ENCODE results near the gene NAPB. TPM values are rescaled to one million over a fixed set of nuclear protein-coding genes. Genes with fewer than 3 reads are reported as not detected.

NAPB gene
- total and polyA plus RNA-seq, 10 of the 15 experiments (the other 5 are each of a cell fraction or from before 2014, with no cell fraction given) = 2.1 to 15.9 (median 7.2) TPM

GRCh38 chr20:23327617-23328333 lies 93.5 kb downstream of the NAPB start (continued):
- no peak for TF ChIP-seq FOXM1 (IDR thresholded peaks at IDR 0.05; ENCODE audit: low read depth, low read length)

DNA sequence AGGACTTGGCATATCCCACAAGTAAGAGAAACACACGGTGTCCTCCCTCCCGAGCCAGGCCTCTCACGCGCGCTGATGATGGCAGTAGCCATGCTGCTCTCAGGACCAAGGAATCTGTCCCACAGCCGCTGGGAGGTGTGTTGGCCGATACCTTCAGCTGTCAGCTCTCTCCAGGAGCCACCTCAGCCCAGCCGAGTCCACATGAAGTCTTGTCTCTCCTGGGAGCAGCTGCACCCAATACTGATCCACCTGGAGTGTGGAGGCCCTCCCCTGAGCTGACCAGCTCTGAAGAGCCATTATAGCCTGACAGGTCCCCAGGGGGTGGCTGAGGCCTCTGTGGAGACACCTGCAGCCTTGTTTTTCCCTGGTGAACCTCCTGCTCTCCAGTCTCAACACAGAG lies 94.5 kb downstream of the NAPB start:
- POLR2A ChIA-PET = no interaction called here
- no TSS peak for BruUV-seq (replicated peaks)
- Histone ChIP-seq H3K4me1 (ENCODE audit: control insufficient read depth, insufficient read depth, low read length) (peaks cover 2% of the 10 kb centered on the region), H3K27ac (ENCODE audit: control insufficient read depth, insufficient read depth) (no peak overlapping the region), H3K27me3 (replicated peaks in 1 of 2; ENCODE audit: control insufficient read depth in 2 of 2, insufficient read depth in 2 of 2, low read length in 1 of 2) (no peaks in the 10 kb centered on the region), H3K9ac (ENCODE audit: control insufficient read depth, insufficient read depth, low read length) (no peak overlapping the region), H3K36me3 (ENCODE audit: control insufficient read depth in 2 of 2, insufficient read depth in 2 of 2, low read length in 1 of 2) (no peaks in the 10 kb centered on the region), H3K9me3 (replicated peaks; ENCODE audit: control insufficient read depth, insufficient read depth, low read length) (no peaks in the 10 kb centered on the region; the same call in 2 of the 3 replicates), H3K4me2 (ENCODE audit: control insufficient read depth, insufficient read depth) (no peak overlapping the region), H4K20me1 (ENCODE audit: control insufficient read depth, insufficient read depth) (no peaks in the 10 kb centered on the region), H2AFZ (ENCODE audit: control insufficient read depth, low read depth, low read length) (no peak overlapping the region), H3K79me2 (ENCODE audit: control insufficient read depth, insufficient read depth, low read length) (no peaks in the 10 kb centered on the region), H3K4me3 (no peak overlapping the region)
- SMC1A ChIA-PET (ENCODE audit: uncharacterized antibody, unreplicated experiment) = interaction anchor here (0.6 kb wide), 1 partner anchor 811 kb away, joined by 3 read pairs; no protein-coding TSS in a partner anchor
- no peak for FAIRE-seq
- RAD21 ChIA-PET (ENCODE audit: unreplicated experiment) = no interaction called here
- CTCF ChIA-PET = no interaction called here
- ATAC-seq = no peak
- intact Hi-C loops (cut with micrococcal nuclease; ENCODE audit: unreplicated experiment) = no loop called here
- DNase-seq (ENCODE audit: low read depth, low spot score) = no peak
- 72% methylated on average over 8 of the region's 8 CpGs for WGBS (ENCODE audit: insufficient coverage, insufficient replicate concordance, low lambda C conversion rate, missing lambda C conversion rate)
- in situ Hi-C loops (cut with MboI) = no loop called here
- TF ChIP-seq FOS (IDR thresholded peaks at IDR 0.05; ENCODE audit: borderline replicate concordance, extremely low read depth, insufficient read length) (no peak), SIX5 (IDR thresholded peaks at IDR 0.05; ENCODE audit: low read depth, low read length, severe bottlenecking) (no peak), BCL11A (IDR thresholded peaks at IDR 0.05; ENCODE audit: low read depth, low read length) (no peak), POU2F2 (IDR thresholded peaks at IDR 0.05; ENCODE audit: borderline replicate concordance, low read depth, low read length) (no peak), USF2 (IDR thresholded peaks at IDR 0.05; ENCODE audit: borderline replicate concordance, low read depth, low read length) (no peak), ZNF592 (IDR thresholded peaks at IDR 0.05) (no peak), RBBP5 (conservative IDR thresholded peaks at IDR 0.05) (no peak), SREBF1 (IDR thresholded peaks at IDR 0.05; ENCODE audit: low read length) (no peak), BCLAF1 (IDR thresholded peaks at IDR 0.05) (no peak), TBL1XR1 (IDR thresholded peaks at IDR 0.05; ENCODE audit: low read depth, low read length) (no peak), SPI1 (IDR thresholded peaks at IDR 0.05; ENCODE audit: borderline replicate concordance, insufficient read depth, low read depth, low read length) (no peak)
- TF ChIP-seq, protein P1, sequence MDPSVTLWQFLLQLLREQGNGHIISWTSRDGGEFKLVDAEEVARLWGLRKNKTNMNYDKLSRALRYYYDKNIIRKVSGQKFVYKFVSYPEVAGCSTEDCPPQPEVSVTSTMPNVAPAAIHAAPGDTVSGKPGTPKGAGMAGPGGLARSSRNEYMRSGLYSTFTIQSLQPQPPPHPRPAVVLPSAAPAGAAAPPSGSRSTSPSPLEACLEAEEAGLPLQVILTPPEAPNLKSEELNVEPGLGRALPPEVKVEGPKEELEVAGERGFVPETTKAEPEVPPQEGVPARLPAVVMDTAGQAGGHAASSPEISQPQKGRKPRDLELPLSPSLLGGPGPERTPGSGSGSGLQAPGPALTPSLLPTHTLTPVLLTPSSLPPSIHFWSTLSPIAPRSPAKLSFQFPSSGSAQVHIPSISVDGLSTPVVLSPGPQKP (IDR thresholded peaks at IDR 0.05; ENCODE audit: low read depth, low read length) = no peak

Measured in GM12878 (cell line).